HEK293 (cell line): ENCODE data around the gene ACTR6.

Source experiments
- FEZF1 ChIP-seq: fragments of 450-650 bp; formaldehyde crosslinking; IDR thresholded peaks from 2 replicates; pipeline ENCODE4 v1.5.1; 2016; ENCODE audit warnings: missing biosample characterization, missing genetic modification characterization
- GLIS2 ChIP-seq: fragments of 450-650 bp; formaldehyde crosslinking; IDR thresholded peaks from 2 replicates; pipeline ENCODE4 v1.5.1; 2016; ENCODE audit warnings: missing biosample characterization, missing genetic modification characterization
- HOXC10 ChIP-seq: sonication (generic); formaldehyde crosslinking; IDR thresholded peaks from 2 replicates; pipeline ENCODE4 v1.8.1; 2023; ENCODE audit warnings: mild to moderate bottlenecking, missing genetic modification reagents
- MEIS1 ChIP-seq: sonication (generic); formaldehyde crosslinking; IDR thresholded peaks from 2 replicates; pipeline ENCODE4 v1.8.1; 2022; ENCODE audit warnings: missing genetic modification reagents, mild to moderate bottlenecking, borderline replicate concordance
- PRDM1 ChIP-seq: fragments of 450-650 bp; formaldehyde crosslinking; IDR thresholded peaks from 2 replicates; pipeline ENCODE4; 2016; ENCODE audit warnings: missing biosample characterization, missing genetic modification characterization
- PRDM6 ChIP-seq: fragments of 450-650 bp; formaldehyde crosslinking; IDR thresholded peaks from 2 replicates; pipeline ENCODE4 v1.5.1; 2017; ENCODE audit warnings: missing biosample characterization, missing genetic modification characterization
- SCRT1 ChIP-seq: fragments of 450-650 bp; formaldehyde crosslinking; IDR thresholded peaks from 2 replicates; pipeline ENCODE4 v1.5.1; 2016; ENCODE audit warnings: missing biosample characterization, missing genetic modification characterization, borderline replicate concordance
- SCRT2 ChIP-seq: fragments of 450-650 bp; formaldehyde crosslinking; IDR thresholded peaks from 2 replicates; pipeline ENCODE4 v1.5.1; 2016; ENCODE audit warnings: missing biosample characterization, missing genetic modification characterization
- SETDB1 ChIP-seq: IDR thresholded peaks from one replicate; pipeline ENCODE4 v1.6.1; 2017; ENCODE audit warnings: mild to moderate bottlenecking, low read length, moderate library complexity, mixed read lengths; ENCODE audit not compliant: insufficient read length
- TCF7L2 ChIP-seq: IDR thresholded peaks from 2 replicates; pipeline ENCODE4 v1.6.1; 2011; ENCODE audit warnings: low read depth, mild to moderate bottlenecking, inconsistent platforms, low read length, moderate library complexity, borderline replicate concordance
- YY1 ChIP-seq: fragments of 450-650 bp; formaldehyde crosslinking; IDR thresholded peaks from 2 replicates; pipeline ENCODE4 v1.5.1; 2018; ENCODE audit warnings: missing biosample characterization, missing genetic modification characterization
- ZBTB20 ChIP-seq: fragments of 450-650 bp; formaldehyde crosslinking; IDR thresholded peaks from 2 replicates; pipeline ENCODE4 v1.5.1; 2016; ENCODE audit warnings: missing biosample characterization, missing genetic modification characterization
- ZFP37 ChIP-seq: fragments of 450-650 bp; formaldehyde crosslinking; IDR thresholded peaks from 2 replicates; pipeline ENCODE4 v1.5.1; 2016; ENCODE audit warnings: missing biosample characterization, missing genetic modification characterization
- ZNF10 ChIP-seq: fragments of 450-650 bp; formaldehyde crosslinking; IDR thresholded peaks from 2 replicates; pipeline ENCODE4 v1.5.1; 2017; ENCODE audit warnings: missing biosample characterization, missing genetic modification characterization
- ZNF202 ChIP-seq: fragments of 450-650 bp; formaldehyde crosslinking; IDR thresholded peaks from 2 replicates; pipeline ENCODE4 v1.5.1; 2016; ENCODE audit warnings: missing biosample characterization, missing genetic modification characterization, borderline replicate concordance
- ZNF239 ChIP-seq: fragments of 450-650 bp; formaldehyde crosslinking; IDR thresholded peaks from 2 replicates; pipeline ENCODE4 v1.5.1; 2016; ENCODE audit warnings: missing biosample characterization, missing genetic modification characterization
- ZNF302 ChIP-seq: fragments of 450-650 bp; formaldehyde crosslinking; IDR thresholded peaks from 2 replicates; pipeline ENCODE4 v1.5.1; 2016; ENCODE audit warnings: missing biosample characterization, missing genetic modification characterization, low read depth
- ZNF354C ChIP-seq: fragments of 450-650 bp; formaldehyde crosslinking; IDR thresholded peaks from 2 replicates; pipeline ENCODE4 v1.5.1; 2016; ENCODE audit warnings: missing biosample characterization, missing genetic modification characterization, low read depth, borderline replicate concordance
- ZNF394 ChIP-seq: fragments of 450-650 bp; formaldehyde crosslinking; IDR thresholded peaks from 2 replicates; pipeline ENCODE4 v1.5.1; 2016; ENCODE audit warnings: missing biosample characterization, missing genetic modification characterization, mild to moderate bottlenecking, moderate library complexity, borderline replicate concordance
- ZNF560 ChIP-seq: fragments of 450-650 bp; formaldehyde crosslinking; IDR thresholded peaks from 2 replicates; pipeline ENCODE4 v1.5.1; 2017; ENCODE audit warnings: missing biosample characterization, missing genetic modification characterization, borderline replicate concordance
- ZNF596 ChIP-seq: fragments of 450-650 bp; IDR thresholded peaks from 2 replicates; pipeline ENCODE4 v1.5.0; 2018; ENCODE audit warnings: missing biosample characterization, mild to moderate bottlenecking, missing genetic modification characterization, moderate library complexity
- ZNF670 ChIP-seq: fragments of 450-650 bp; formaldehyde crosslinking; IDR thresholded peaks from 2 replicates; pipeline ENCODE4 v1.5.1; 2016; ENCODE audit warnings: missing biosample characterization, missing genetic modification characterization, low read depth
- ZNF76 ChIP-seq: fragments of 450-650 bp; formaldehyde crosslinking; IDR thresholded peaks from 2 replicates; pipeline ENCODE4; 2016; ENCODE audit warnings: low read depth, missing biosample characterization, missing genetic modification characterization, borderline replicate concordance
- ZNF768 ChIP-seq: fragments of 450-650 bp; formaldehyde crosslinking; IDR thresholded peaks from 2 replicates; pipeline ENCODE4 v1.5.1; 2018; ENCODE audit warnings: missing biosample characterization, mild to moderate bottlenecking, missing genetic modification characterization
- ZNF776 ChIP-seq: fragments of 450-650 bp; formaldehyde crosslinking; IDR thresholded peaks from 2 replicates; pipeline ENCODE4 v1.5.0; 2017; ENCODE audit warnings: missing biosample characterization, missing genetic modification characterization, borderline replicate concordance
- TF ChIP-seq, protein P1 (sequence below): fragments of 450-650 bp; formaldehyde crosslinking; IDR thresholded peaks from 2 replicates; pipeline ENCODE4 v1.5.1; 2016; ENCODE audit warnings: missing biosample characterization, missing genetic modification characterization
- TF ChIP-seq, protein P2 (sequence below): sonication (generic); formaldehyde crosslinking; IDR thresholded peaks from 2 replicates; pipeline ENCODE4 v1.8.1; 2022; ENCODE audit warnings: mild to moderate bottlenecking, moderate library complexity, missing genetic modification reagents
- TF ChIP-seq, protein P3 (sequence below): fragments of 450-650 bp; formaldehyde crosslinking; IDR thresholded peaks from 2 replicates; pipeline ENCODE4 v1.5.1; 2016; ENCODE audit warnings: missing biosample characterization, missing genetic modification characterization
- TF ChIP-seq, protein P4 (sequence below): fragments of 450-650 bp; formaldehyde crosslinking; IDR thresholded peaks from 2 replicates; pipeline ENCODE4 v1.5.1; 2016; ENCODE audit warnings: missing biosample characterization, missing genetic modification characterization

ACTR6 gene

GRCh38 chr12:100199347-100200149, 1.1 kb upstream of the ACTR6 start (continued):
- TF ChIP-seq ZNF76 (tag by site-specific recombination) (no peak), ZNF354C (no peak), ZNF670 (tag by site-specific recombination) (no peak), HOXC10 (CRISPR knock-in tag) (no peak), TCF7L2 (no peak), ZBTB20 (peak; percentile 99), SCRT2 (tag by site-specific recombination) (no peak), ZFP37 (tag by site-specific recombination) (no peak), YY1 (tag by site-specific recombination) (no peak; the same call in none of the 2 replicates), ZNF596 (no peak), ZNF394 (no peak), ZNF202 (tag by site-specific recombination) (no peak), ZNF560 (no peak), ZNF239 (tag by site-specific recombination) (no peak), SETDB1 (no peak), MEIS1 (no peak), PRDM1 (no peak), SCRT1 (tag by site-specific recombination) (no peak), ZNF302 (tag by site-specific recombination) (no peak), FEZF1 (tag by site-specific recombination) (no peak), ZNF776 (tag by site-specific recombination) (no peak), GLIS2 (tag by site-specific recombination) (peak; percentile 88), ZNF768 (tag by site-specific recombination) (no peak), ZNF10 (no peak), PRDM6 (no peak)
- TF ChIP-seq, protein P1, sequence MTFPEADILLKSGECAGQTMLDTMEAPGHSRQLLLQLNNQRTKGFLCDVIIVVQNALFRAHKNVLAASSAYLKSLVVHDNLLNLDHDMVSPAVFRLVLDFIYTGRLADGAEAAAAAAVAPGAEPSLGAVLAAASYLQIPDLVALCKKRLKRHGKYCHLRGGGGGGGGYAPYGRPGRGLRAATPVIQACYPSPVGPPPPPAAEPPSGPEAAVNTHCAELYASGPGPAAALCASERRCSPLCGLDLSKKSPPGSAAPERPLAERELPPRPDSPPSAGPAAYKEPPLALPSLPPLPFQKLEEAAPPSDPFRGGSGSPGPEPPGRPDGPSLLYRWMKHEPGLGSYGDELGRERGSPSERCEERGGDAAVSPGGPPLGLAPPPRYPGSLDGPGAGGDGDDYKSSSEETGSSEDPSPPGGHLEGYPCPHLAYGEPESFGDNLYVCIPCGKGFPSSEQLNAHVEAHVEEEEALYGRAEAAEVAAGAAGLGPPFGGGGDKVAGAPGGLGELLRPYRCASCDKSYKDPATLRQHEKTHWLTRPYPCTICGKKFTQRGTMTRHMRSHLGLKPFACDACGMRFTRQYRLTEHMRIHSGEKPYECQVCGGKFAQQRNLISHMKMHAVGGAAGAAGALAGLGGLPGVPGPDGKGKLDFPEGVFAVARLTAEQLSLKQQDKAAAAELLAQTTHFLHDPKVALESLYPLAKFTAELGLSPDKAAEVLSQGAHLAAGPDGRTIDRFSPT (tag by site-specific recombination), result peak; percentile 89
- TF ChIP-seq, protein P2, sequence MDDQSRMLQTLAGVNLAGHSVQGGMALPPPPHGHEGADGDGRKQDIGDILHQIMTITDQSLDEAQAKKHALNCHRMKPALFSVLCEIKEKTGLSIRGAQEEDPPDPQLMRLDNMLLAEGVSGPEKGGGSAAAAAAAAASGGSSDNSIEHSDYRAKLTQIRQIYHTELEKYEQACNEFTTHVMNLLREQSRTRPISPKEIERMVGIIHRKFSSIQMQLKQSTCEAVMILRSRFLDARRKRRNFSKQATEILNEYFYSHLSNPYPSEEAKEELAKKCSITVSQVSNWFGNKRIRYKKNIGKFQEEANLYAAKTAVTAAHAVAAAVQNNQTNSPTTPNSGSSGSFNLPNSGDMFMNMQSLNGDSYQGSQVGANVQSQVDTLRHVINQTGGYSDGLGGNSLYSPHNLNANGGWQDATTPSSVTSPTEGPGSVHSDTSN (CRISPR knock-in tag), result no peak
- TF ChIP-seq, protein P3, sequence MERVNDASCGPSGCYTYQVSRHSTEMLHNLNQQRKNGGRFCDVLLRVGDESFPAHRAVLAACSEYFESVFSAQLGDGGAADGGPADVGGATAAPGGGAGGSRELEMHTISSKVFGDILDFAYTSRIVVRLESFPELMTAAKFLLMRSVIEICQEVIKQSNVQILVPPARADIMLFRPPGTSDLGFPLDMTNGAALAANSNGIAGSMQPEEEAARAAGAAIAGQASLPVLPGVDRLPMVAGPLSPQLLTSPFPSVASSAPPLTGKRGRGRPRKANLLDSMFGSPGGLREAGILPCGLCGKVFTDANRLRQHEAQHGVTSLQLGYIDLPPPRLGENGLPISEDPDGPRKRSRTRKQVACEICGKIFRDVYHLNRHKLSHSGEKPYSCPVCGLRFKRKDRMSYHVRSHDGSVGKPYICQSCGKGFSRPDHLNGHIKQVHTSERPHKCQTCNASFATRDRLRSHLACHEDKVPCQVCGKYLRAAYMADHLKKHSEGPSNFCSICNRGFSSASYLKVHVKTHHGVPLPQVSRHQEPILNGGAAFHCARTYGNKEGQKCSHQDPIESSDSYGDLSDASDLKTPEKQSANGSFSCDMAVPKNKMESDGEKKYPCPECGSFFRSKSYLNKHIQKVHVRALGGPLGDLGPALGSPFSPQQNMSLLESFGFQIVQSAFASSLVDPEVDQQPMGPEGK, result peak; percentile 93
- TF ChIP-seq, protein P4, sequence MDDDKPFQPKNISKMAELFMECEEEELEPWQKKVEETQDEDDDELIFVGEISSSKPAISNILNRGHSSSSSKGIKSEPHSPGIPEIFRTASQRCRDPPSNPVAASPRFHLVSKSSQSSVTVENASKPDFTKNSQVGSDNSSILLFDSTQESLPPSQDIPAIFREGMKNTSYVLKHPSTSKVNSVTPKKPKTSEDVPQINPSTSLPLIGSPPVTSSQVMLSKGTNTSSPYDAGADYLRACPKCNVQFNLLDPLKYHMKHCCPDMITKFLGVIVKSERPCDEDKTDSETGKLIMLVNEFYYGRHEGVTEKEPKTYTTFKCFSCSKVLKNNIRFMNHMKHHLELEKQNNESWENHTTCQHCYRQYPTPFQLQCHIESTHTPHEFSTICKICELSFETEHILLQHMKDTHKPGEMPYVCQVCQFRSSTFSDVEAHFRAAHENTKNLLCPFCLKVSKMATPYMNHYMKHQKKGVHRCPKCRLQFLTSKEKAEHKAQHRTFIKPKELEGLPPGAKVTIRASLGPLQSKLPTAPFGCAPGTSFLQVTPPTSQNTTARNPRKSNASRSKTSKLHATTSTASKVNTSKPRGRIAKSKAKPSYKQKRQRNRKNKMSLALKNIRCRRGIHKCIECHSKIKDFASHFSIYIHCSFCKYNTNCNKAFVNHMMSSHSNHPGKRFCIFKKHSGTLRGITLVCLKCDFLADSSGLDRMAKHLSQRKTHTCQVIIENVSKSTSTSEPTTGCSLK (tag by site-specific recombination), result no peak
